BJ (cell line): ENCODE measurements around the gene ABCC1. TPM values are rescaled to one million over a fixed set of nuclear protein-coding genes. Genes with fewer than 3 reads are reported as not detected.

Source experiments
- CTCF ChIA-PET: fragments of 350-600 bp; formaldehyde crosslinking; extraction: SDS; loops from one replicate; lab custom pipeline; 2021; ENCODE audit warnings: antibody characterized with exemption, inconsistent platforms; lab: Yijun Ruan, JAX
- POLR2A ChIA-PET: fragments of 300-600 bp; sonication (Branson Sonifier 250); formaldehyde crosslinking; extraction: SDS; loops from one replicate; lab custom pipeline; 2021; ENCODE audit warnings: antibody characterized with exemption; lab: Charles Lee
- DNase-seq: peaks from one replicate; pipeline ENCODE4 v3.0.0-alpha.2; 2011; ENCODE audit warnings: low read depth
- H3K27me3 ChIP-seq: 2 replicates; pipeline ENCODE4 v1.6.0; 2011; ENCODE audit warnings: low read length; ENCODE audit not compliant: control insufficient read depth, insufficient read depth
- H3K36me3 ChIP-seq: 2 replicates; pipeline ENCODE4 v1.5.1; 2011; ENCODE audit warnings: low read length; ENCODE audit not compliant: control insufficient read depth, insufficient read depth
- H3K4me3 ChIP-seq: 2 replicates; pipeline ENCODE4 v1.5.1; 2011; ENCODE audit warnings: low read depth, mild to moderate bottlenecking, control low read depth, low read length
- CTCF ChIP-seq: IDR thresholded peaks from 2 replicates; pipeline ENCODE4 v1.5.1; 2011; ENCODE audit warnings: low read depth, mild to moderate bottlenecking, control low read depth, inconsistent platforms, low read length, moderate library complexity; ENCODE audit not compliant: insufficient read depth
- polyA plus RNA-seq: library from polyadenylated mRNA; depleted of rRNA; stranded (reverse); fragments of >200 nt; gene quantifications from 2 replicates; pipeline ENCODE4 v1.2.3, GENCODE V29; 2011

ABCC1 gene
- polyA plus RNA-seq, 1 experiment, result 27.3 TPM

GRCh38 chr16:16030449-16030848 is 81.0 kb downstream of the ABCC1 start:
- DNase-seq, result no peak
- Histone ChIP-seq H3K4me3 (no peak overlapping the region), H3K27me3 (no peaks in the 10 kb centered on the region), H3K36me3 (peaks cover 2% of the 10 kb centered on the region; the same call in 1 of the 2 replicates)
- POLR2A ChIA-PET, result no interaction called here
- TF ChIP-seq CTCF, result no peak
- CTCF ChIA-PET, result interaction anchor here (0.6 to 1.3 kb wide), 2 partner anchors 15 to 22 kb away, joined by 3 to 7 read pairs; no protein-coding TSS in a partner anchor

- ChIA-PET CTCF (interaction anchor here (0.6 to 1.3 kb wide), 2 partner anchors 14 to 23 kb away, joined by 3 to 7 read pairs; no protein-coding TSS in a partner anchor), POLR2A (no interaction called here)
- Histone ChIP-seq H3K4me3 (no peak overlapping the region), H3K27me3 (no peaks in the 10 kb centered on the region), H3K36me3 (peaks cover 5% of the 10 kb centered on the region; the same call in 1 of the 2 replicates)
- TF ChIP-seq CTCF, result no peak
- DNase-seq, result no peak
These were observed 82.0 kb downstream of the ABCC1 start for GRCh38 chr16:16031401-16031800.

GRCh38 chr16:16032271-16032979 is 83.0 kb downstream of the ABCC1 start:
- no peak for DNase-seq
- Histone ChIP-seq H3K27me3 (no peaks in the 10 kb centered on the region), H3K4me3 (no peak overlapping the region), H3K36me3 (peaks cover 12% of the 10 kb centered on the region)
- CTCF ChIA-PET, result interaction anchor here (0.6 kb wide), 2 partner anchors 10 to 18 kb away, joined by 3 read pairs; no protein-coding TSS in a partner anchor
- no peak for TF ChIP-seq CTCF
- POLR2A ChIA-PET, result interaction anchor here (1.2 kb wide), 1 partner anchor 10 kb away, joined by 5 read pairs; no protein-coding TSS in a partner anchor

GRCh38 chr16:16033208-16033717 is 83.8 kb downstream of the ABCC1 start:
- CTCF ChIA-PET, result interaction anchor here (0.6 kb wide), 1 partner anchor 9 kb away, joined by 3 read pairs; no protein-coding TSS in a partner anchor
- Histone ChIP-seq H3K36me3 (peaks cover 16% of the 10 kb centered on the region), H3K27me3 (no peaks in the 10 kb centered on the region), H3K4me3 (no peak overlapping the region)
- POLR2A ChIA-PET, result interaction anchor here (1.2 kb wide), 1 partner anchor 9 kb away, joined by 5 read pairs; no protein-coding TSS in a partner anchor
- no peak for DNase-seq
- TF ChIP-seq CTCF, result no peak

GRCh38 chr16:16036359-16036792 is 87.0 kb downstream of the ABCC1 start:
- DNase-seq, result no peak
- H3K36me3 ChIP-seq, result peaks cover 25% of the 10 kb centered on the region
- ChIA-PET CTCF (no interaction called here), POLR2A (no interaction called here)
- no peak for TF ChIP-seq CTCF
- H3K27me3 ChIP-seq, result no peaks in the 10 kb centered on the region
- no peak overlapping the region for H3K4me3 ChIP-seq
